NCI-H2196 treated with DMSO at 0.1 percent for 48 hours (cell line): ENCODE measurements around the gene CDC16.
"Not testable (repeated sequence)": the region's sequence is repeated elsewhere in the genome, so short reads cannot be mapped to it uniquely, and the experiment has no call there.

Source experiments
- DNase-seq: peaks from one replicate; lab custom pipeline; 2025; ENCODE audit not compliant: unreplicated experiment; lab: John Stamatoyannopoulos, UW

Gene CDC16

DNA sequence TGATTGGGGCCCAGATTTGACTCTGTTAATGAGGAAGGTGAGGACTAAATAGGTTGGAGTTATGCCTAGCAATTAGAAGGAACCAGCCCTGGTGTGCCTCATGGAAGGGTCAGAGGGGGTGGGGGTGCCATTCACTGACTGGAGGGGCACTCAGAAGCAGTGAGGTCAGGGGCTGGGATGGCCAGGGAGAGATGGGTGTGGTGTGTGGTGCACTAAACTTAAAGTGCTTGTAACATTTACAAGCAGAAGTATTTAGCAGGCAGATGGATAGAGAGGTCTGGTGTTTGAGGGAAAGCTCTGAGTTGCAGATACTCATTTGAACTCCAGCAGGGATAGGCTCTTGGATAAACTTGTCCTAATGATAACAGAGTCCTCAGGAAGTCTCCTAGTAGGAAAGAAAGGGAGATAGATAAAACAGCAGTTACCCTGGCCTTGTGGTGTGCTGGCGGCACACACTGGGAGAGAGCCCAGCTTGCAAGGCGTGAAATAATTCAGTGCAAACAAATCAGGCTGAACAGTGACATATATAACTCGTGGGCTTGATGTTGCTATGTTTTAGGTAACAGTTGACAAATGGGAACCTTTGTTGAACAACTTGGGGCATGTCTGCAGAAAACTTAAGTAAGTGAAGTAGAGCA, 26.8 kb downstream of the CDC16 start:
- no peak for DNase-seq

- no peak for DNase-seq
Observed at GRCh38 chr13:114263578-114263977, 28.9 kb downstream of the CDC16 start.

- DNase-seq, result not testable (repeated sequence)
Observed at GRCh38 chr13:114264313-114264712, 29.6 kb downstream of the CDC16 start.

GRCh38 chr13:114264886-114265611, 30.4 kb downstream of the CDC16 start:
- DNase-seq, result no peak

- no peak for DNase-seq
Observed at GRCh38 chr13:114266241-114266640, 31.5 kb downstream of the CDC16 start.

GRCh38 chr13:114268344-114269280, 33.9 kb downstream of the CDC16 start:
- no peak for DNase-seq

- no peak for DNase-seq
Observed at GRCh38 chr13:114269281-114269770, 34.6 kb downstream of the CDC16 start.

- no peak for DNase-seq
Observed at GRCh38 chr13:114272977-114273376, 38.3 kb downstream of the CDC16 start.

DNA sequence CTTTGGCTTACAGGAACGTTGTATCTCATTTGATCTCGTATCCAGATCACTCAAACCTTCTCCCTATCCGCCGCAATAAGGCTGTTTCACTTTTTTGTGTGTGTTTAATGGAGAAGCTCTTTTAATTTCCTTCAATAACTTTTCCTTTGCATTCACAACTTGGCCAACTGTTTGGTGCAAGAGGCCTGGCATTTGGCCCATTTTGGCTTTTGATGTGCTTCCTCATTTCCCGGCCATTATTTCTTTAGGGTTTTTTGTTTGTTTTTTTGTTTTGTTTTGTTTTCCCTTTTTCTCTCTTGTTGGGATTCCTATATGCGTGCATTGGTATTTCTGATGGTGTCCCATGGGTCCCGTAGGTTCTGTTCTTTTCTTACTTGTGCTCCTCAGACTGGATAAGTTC, 40.6 kb downstream of the CDC16 start:
- DNase-seq, result no peak

- no peak for DNase-seq
Observed at GRCh38 chr13:114279146-114279545, 44.4 kb downstream of the CDC16 start.

- no peak for DNase-seq
Observed at GRCh38 chr13:114279758-114280355, 45.2 kb downstream of the CDC16 start.

- peak; percentile 41 for DNase-seq
Observed at GRCh38 chr13:114281351-114282040, 46.8 kb downstream of the CDC16 start, which contains the start of gene UPF3A. Gene UPF3A (plus strand): TSS chr13:114281601. CDS start chr13:114281640, 39 bp downstream.

GRCh38 chr13:114282041-114282670, 47.5 kb downstream of the CDC16 start:
- peak; percentile 25 for DNase-seq

DNA sequence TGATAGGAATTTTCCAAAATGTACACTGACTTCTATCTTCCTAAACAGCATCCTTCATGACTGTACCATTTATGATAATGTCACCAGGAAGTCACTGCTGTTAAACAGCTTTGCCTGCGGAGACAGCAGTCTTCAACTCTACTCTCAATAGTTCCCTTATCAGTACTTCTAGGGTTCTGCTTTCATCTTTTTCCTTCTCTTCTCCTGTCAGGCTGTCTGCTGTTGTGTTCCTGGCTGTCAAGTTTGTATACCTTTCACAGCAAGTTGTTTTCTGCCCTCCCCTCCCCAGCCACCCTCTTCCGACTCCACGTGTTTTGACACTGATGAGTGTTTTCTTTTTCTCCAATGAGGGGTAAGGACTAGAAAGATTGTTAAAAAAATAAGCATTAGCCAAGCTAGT, 48.9 kb downstream of the CDC16 start:
- DNase-seq, result no peak

GRCh38 chr13:114284680-114285079, 50.0 kb downstream of the CDC16 start:
- no peak for DNase-seq

DNA sequence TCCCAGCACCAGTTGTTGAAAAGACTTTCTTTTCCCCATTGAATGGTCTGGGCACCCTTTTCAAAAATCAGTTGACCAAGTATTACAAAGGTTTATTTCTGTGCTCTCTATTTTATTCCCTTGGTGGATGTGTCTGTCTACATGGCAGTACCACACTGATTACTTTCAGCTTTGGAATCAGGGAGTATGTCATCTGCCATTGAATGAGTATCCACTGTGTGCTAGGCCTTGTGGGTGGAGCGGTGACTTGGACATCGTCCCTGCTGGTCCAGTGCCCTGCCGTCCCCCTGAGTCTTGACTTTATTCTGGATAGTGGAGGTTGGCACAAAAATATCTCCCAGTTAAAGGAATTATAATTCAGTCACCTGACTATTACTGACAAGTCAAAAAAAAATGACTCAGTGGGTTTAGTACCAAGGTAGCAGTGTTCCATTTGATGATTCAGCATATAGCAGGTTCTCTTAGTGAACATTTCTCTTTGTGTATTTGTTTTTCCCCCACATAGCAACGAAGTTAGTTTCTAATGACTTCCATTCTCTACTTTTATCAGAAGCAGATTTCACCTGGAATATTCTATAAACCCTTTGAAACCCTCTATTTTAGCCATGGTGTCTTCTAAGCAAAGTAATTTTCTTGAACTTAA, 50.6 kb downstream of the CDC16 start:
- no peak for DNase-seq

- DNase-seq, result no peak
Observed at GRCh38 chr13:114286808-114287207, 52.1 kb downstream of the CDC16 start.

DNA sequence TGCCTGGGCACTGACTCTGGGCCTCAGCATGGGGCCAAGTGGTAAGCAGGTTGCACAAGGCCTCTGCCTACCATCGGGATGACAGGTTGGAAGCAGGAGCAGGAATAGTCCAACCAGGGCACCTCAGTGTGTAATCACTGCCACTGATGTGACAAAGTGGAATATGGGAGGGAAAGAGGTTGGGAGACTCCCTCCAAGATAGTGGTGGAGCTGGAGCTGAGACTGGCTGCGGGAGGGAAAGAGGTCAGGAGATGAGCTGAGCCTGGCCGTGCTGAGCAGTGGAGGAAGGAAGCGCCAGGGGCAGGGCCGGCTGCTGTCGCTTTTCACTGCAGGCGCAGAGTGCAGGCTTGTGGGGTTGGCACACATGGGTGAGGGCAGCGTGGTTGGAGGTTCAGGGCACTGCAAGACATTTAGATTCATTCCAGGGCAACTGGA, 53.5 kb downstream of the CDC16 start:
- no peak for DNase-seq

GRCh38 chr13:114296448-114296847, 61.8 kb downstream of the CDC16 start:
- no peak for DNase-seq
